Measurements from ENCODE around the gene TMOD2. TPM values are rescaled to one million over a fixed set of nuclear protein-coding genes. Genes with fewer than 3 reads are reported as not detected.

The TMOD2 gene
- total and polyA plus RNA-seq, 2 of the 8 experiments (the other 6 are each of a cell fraction or from before 2014, with no cell fraction given) = 0.80 to 6.5 TPM

DNA sequence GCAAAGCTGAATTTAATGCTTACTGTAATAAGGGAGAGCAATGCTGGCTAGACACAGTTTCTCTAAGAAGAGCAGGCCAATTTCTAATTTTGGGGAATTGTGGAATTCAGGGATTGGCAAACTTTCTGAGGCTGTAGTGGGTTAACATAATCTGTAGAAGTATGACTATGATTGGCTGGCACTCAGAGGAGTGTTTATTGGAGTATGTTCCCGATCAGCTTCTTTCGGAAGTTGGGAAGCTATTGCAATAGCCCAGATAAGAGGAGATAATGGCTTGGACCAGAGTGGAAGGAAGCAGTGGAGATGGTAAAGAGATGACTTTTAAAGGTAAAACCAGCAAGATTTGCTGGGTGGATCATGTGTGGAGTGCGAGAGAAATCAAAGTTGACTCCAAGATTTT lies 97.4 kb downstream of the TMOD2 start:
- Histone ChIP-seq H4K91ac (replicated peaks; ENCODE audit: insufficient read length, low read length) (no peak overlapping the region), H3K4me3 (ENCODE audit: extremely low read depth in 1 of 4, insufficient read depth in 2 of 4, low read depth in 3 of 4, low read length in 4 of 4) (no peak overlapping the region), H2BK20ac (ENCODE audit: low read length) (no peak overlapping the region), H2AK5ac (ENCODE audit: low read depth, low read length) (no peak overlapping the region), H3K4ac (replicated peaks; ENCODE audit: insufficient read length, low read depth, low read length) (no peak overlapping the region), H2BK15ac (ENCODE audit: low read length) (no peak overlapping the region), H3K4me1 (replicated peaks in 1 of 4; ENCODE audit: control insufficient read depth in 3 of 4, insufficient read depth in 4 of 4, low read length in 3 of 4) (peaks cover 0 to under 1% (median under 1%) of the 10 kb centered on the region in 4 experiments; a peak in 4 of 7 replicates), H4K20me1 (replicated peaks in 1 of 2; ENCODE audit: control insufficient read depth in 1 of 2, insufficient read depth in 2 of 2, low read length in 2 of 2) (peaks cover 0 to 3% of the 10 kb centered on the region in 2 experiments), H3K56ac (replicated peaks; ENCODE audit: insufficient read length, low read depth, low read length) (no peak overlapping the region), H3K27me3 (replicated peaks in 1 of 4; ENCODE audit: control insufficient read depth in 3 of 4, extremely low read depth in 1 of 4, insufficient read depth in 3 of 4, low read length in 3 of 4) (no peaks in the 10 kb centered on the region), H2BK12ac (ENCODE audit: low read depth, low read length) (no peak overlapping the region), H3K14ac (ENCODE audit: insufficient read length) (no peak overlapping the region), H3K79me1 (ENCODE audit: low read depth, low read length) (no peaks in the 10 kb centered on the region; the same call in 1 of the 2 replicates), H3K4me2 (ENCODE audit: insufficient read depth in 1 of 2, low read depth in 2 of 2, low read length in 2 of 2) (no peak overlapping the region), H3K23me2 (ENCODE audit: low read depth, low read length) (no peaks in the 10 kb centered on the region), H3K36me3 (ENCODE audit: control insufficient read depth in 2 of 4, insufficient read depth in 4 of 4, low read length in 3 of 4) (no peaks in the 10 kb centered on the region), H3K9ac (replicated peaks in 1 of 4; ENCODE audit: extremely low read depth in 1 of 4, low read depth in 3 of 4, low read length in 3 of 4) (no peak overlapping the region), H3K9me3 (ENCODE audit: insufficient read depth in 2 of 2, low read depth in 1 of 2, low read length in 1 of 2) (no peaks in the 10 kb centered on the region), H3K18ac (ENCODE audit: extremely low read depth, low read length) (no peak overlapping the region), H3K23ac (ENCODE audit: insufficient read length) (no peak overlapping the region), H2BK5ac (ENCODE audit: low read depth, low read length) (no peak overlapping the region), H4K5ac (ENCODE audit: insufficient read length, low read depth, low read length) (no peak overlapping the region), H2BK120ac (replicated peaks; ENCODE audit: low read depth, low read length) (no peak overlapping the region), H3K27ac (ENCODE audit: low read depth, low read length) (no peak overlapping the region), H4K8ac (ENCODE audit: extremely low read depth, insufficient read depth, low read length) (no peak overlapping the region), H2AFZ (ENCODE audit: low read length) (no peak overlapping the region), H3K79me2 (ENCODE audit: control insufficient read depth in 1 of 2, insufficient read depth in 2 of 2, low read length in 2 of 2) (peaks cover 0 to 51% of the 10 kb centered on the region in 2 experiments; a peak in 3 of 4 replicates)
- no peak for DNase-seq (ENCODE audit: low read depth in 1 of 2, low spot score in 2 of 2)
- POLR2A ChIA-PET (ENCODE audit: partially characterized antibody) = interaction anchor here (0.6 kb wide), 1 partner anchor 195 kb away, joined by 3 read pairs; no protein-coding TSS in a partner anchor
- CTCF ChIA-PET (ENCODE audit: partially characterized antibody) = no interaction called here
- 96% methylated on average over 3 of the region's 3 CpGs; no CpG with 5 or more reads in 1 of the 2 experiments for WGBS, 2 experiments (ENCODE audit: extremely low coverage in 1 of 2, insufficient coverage in 1 of 2, insufficient read length in 1 of 2, insufficient replicate concordance in 2 of 2, low coverage in 1 of 2, low lambda C conversion rate in 2 of 2, missing lambda C conversion rate in 1 of 2)
- FAIRE-seq = no peak
- no peak for TF ChIP-seq ZNF274 (IDR thresholded peaks at IDR 0.05; ENCODE audit: borderline replicate concordance, extremely low read depth, low read length)
- no peak for TF ChIP-seq CHD1 (IDR thresholded peaks at IDR 0.05; ENCODE audit: low read depth, low read length)
- TF ChIP-seq SIRT6 (IDR thresholded peaks at IDR 0.05; ENCODE audit: low read length) = no peak
- TF ChIP-seq NANOG (IDR thresholded peaks at IDR 0.05; ENCODE audit: insufficient read depth, low read depth, low read length, poor library complexity, severe bottlenecking) = no peak
- no peak for TF ChIP-seq CBX8 (IDR thresholded peaks at IDR 0.05; ENCODE audit: borderline replicate concordance, low read depth, low read length)
- TF ChIP-seq KDM5A (IDR thresholded peaks at IDR 0.05; ENCODE audit: low read length) = no peak
- no peak for TF ChIP-seq GTF2F1 (IDR thresholded peaks at IDR 0.05; ENCODE audit: borderline replicate concordance, low read depth, low read length)
- TF ChIP-seq, protein P1, sequence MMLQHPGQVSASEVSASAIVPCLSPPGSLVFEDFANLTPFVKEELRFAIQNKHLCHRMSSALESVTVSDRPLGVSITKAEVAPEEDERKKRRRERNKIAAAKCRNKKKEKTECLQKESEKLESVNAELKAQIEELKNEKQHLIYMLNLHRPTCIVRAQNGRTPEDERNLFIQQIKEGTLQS (IDR thresholded peaks at IDR 0.05; ENCODE audit: insufficient read depth, low read depth, low read length) = no peak

Data from H1 (cell line).